Measurements from ENCODE around the gene CMTM1. TPM values are rescaled to one million over a fixed set of nuclear protein-coding genes. Genes with fewer than 3 reads are reported as not detected.

CMTM1 gene
- total RNA-seq, 1 experiment from 2014 or later, result 2.6 TPM

- no peak for DNase-seq
- H3K27ac ChIP-seq (ENCODE audit: insufficient read length, low read depth, low read length), result no peak within 1 kb of the TSS
- peak within 1 kb of the TSS; percentile 0 for H3K4me2 ChIP-seq (ENCODE audit: insufficient read depth, insufficient read length, low read length)
- Mint-ChIP-seq H3K27me3 (ENCODE audit: low read depth) (peaks cover 35% of the 10 kb centered on the region), H3K4me1 (peaks cover 25 to 29% of the 10 kb centered on the region in 2 experiments), H3K36me3 (ENCODE audit: insufficient read depth in 1 of 3, low read depth in 3 of 3) (no peaks in the 10 kb centered on the region), H3K9me3 (no peaks in the 10 kb centered on the region), H3K27ac (peak within 1 kb of the TSS in 1 of 3 experiments; percentile 75; a peak in 1 of 7 replicates), H3K4me3 (peak within 1 kb of the TSS; percentile 39 to 60; a peak in 4 of 5 replicates)
- H4K5ac ChIP-seq (ENCODE audit: insufficient read length, low read depth, low read length), result no peak within 1 kb of the TSS
- no peaks in the 10 kb centered on the region for H3K9me3 ChIP-seq (ENCODE audit: control insufficient read depth, low read depth, low read length)
- no peak within 1 kb of the TSS for H3K18ac ChIP-seq (ENCODE audit: insufficient read length, low read depth, low read length)
- H3K4ac ChIP-seq (ENCODE audit: low read depth, low read length), result no peak within 1 kb of the TSS
- H3K23ac ChIP-seq (ENCODE audit: insufficient read length, low read depth, low read length), result no peak within 1 kb of the TSS
- H3K79me2 ChIP-seq (ENCODE audit: insufficient read depth, low read length), result no peaks in the 10 kb centered on the region
- no peak within 1 kb of the TSS for H3K9ac ChIP-seq (ENCODE audit: extremely low read depth, insufficient read length, low read length)
- H3T11ph ChIP-seq (ENCODE audit: low read length), result no peak within 1 kb of the TSS
- H4K20me1 ChIP-seq (ENCODE audit: control insufficient read depth, insufficient read depth, insufficient read length), result no peaks in the 10 kb centered on the region
- H4K91ac ChIP-seq (ENCODE audit: insufficient read length, low read depth, low read length), result no peak within 1 kb of the TSS
- no CpG with 5 or more reads among the region's 77 CpGs for WGBS (ENCODE audit: extremely low coverage, insufficient read length, low lambda C conversion rate)
- no peak for TF ChIP-seq CTCF (conservative IDR thresholded peaks at IDR 0.05)
- H3K14ac ChIP-seq (ENCODE audit: insufficient read depth, low read length), result no peak within 1 kb of the TSS
- no peak within 1 kb of the TSS for H2BK15ac ChIP-seq (ENCODE audit: low read depth, low read length)
- H2BK5ac ChIP-seq (ENCODE audit: insufficient read length, low read length), result no peak within 1 kb of the TSS
- no peaks in the 10 kb centered on the region for H3K79me1 ChIP-seq (ENCODE audit: insufficient read depth, low read depth, low read length, poor library complexity, severe bottlenecking)
- no peaks in the 10 kb centered on the region; the same call in 1 of the 2 replicates for H3K4me1 ChIP-seq (ENCODE audit: insufficient read depth, low read length)
- no peak within 1 kb of the TSS for H2BK12ac ChIP-seq (ENCODE audit: insufficient read length, low read depth, low read length)
- H4K8ac ChIP-seq (replicated peaks; ENCODE audit: insufficient read length, low read depth, low read length), result no peak within 1 kb of the TSS
- no peak within 1 kb of the TSS for H2BK120ac ChIP-seq (ENCODE audit: low read depth, low read length, poor library complexity, severe bottlenecking)
- H2AFZ ChIP-seq (ENCODE audit: low read length), result no peak within 1 kb of the TSS
- H3K23me2 ChIP-seq (ENCODE audit: insufficient read length, low read depth, low read length, poor library complexity, severe bottlenecking), result no peaks in the 10 kb centered on the region
- H2BK20ac ChIP-seq (ENCODE audit: low read depth, low read length, poor library complexity, severe bottlenecking), result no peak within 1 kb of the TSS
- H3K27me3 ChIP-seq (ENCODE audit: insufficient read depth, low read length), result peaks cover 13% of the 10 kb centered on the region; the same call in 1 of the 2 replicates
- H2AK5ac ChIP-seq (ENCODE audit: insufficient read length, low read length), result no peak within 1 kb of the TSS
- no peak within 1 kb of the TSS for H3K56ac ChIP-seq (ENCODE audit: insufficient read length, low read depth, low read length)
Measured at GRCh38 chr16:66578651-66579531, 12.7 kb downstream of the CMTM1 start, which contains the start of gene CMTM2. CMTM2 (plus strand) TSS chr16:66579463; CDS start chr16:66579608, 145 bp downstream.

Data from H9 (cell line).